HG03521 (cell line): ENCODE data around the gene MPHOSPH9.
A peak's percentile ranks its signal among the peaks of the same experiment; 100 is the strongest.
"Not testable (repeated sequence)": the region's sequence is repeated elsewhere in the genome, so short reads cannot be mapped to it uniquely, and the experiment has no call there.

Experiments
- ATAC-seq: cut with Tn5 transposase; IDR thresholded peaks from one replicate; pipeline ENCODE4 v1.9.1; 2021; ENCODE audit warnings: mild to moderate bottlenecking, moderate library complexity; ENCODE audit not compliant: unreplicated experiment

The MPHOSPH9 gene

GRCh38 chr12:123227581-123228258 lies 5.2 kb downstream of the MPHOSPH9 start:
- no peak for ATAC-seq

GRCh38 chr12:123225443-123225842 lies 7.5 kb downstream of the MPHOSPH9 start:
- no peak for ATAC-seq

- no peak for ATAC-seq
Measured at GRCh38 chr12:123223241-123223668, 9.7 kb downstream of the MPHOSPH9 start.

- not testable (repeated sequence) for ATAC-seq
Measured at GRCh38 chr12:123207815-123208214, 25.1 kb downstream of the MPHOSPH9 start.

GRCh38 chr12:123206794-123207193 lies 26.1 kb downstream of the MPHOSPH9 start:
- not testable (repeated sequence) for ATAC-seq

- ATAC-seq = no peak
Measured at GRCh38 chr12:123200414-123200813, 32.5 kb downstream of the MPHOSPH9 start.

- no peak for ATAC-seq
Measured at GRCh38 chr12:123199936-123200335, 33.0 kb downstream of the MPHOSPH9 start.

- no peak for ATAC-seq
Measured at GRCh38 chr12:123187637-123188036, 45.3 kb downstream of the MPHOSPH9 start.

- no peak for ATAC-seq
Measured at GRCh38 chr12:123180171-123180570, 52.8 kb downstream of the MPHOSPH9 start.

- no peak for ATAC-seq
Measured at GRCh38 chr12:123171967-123172366, 61.0 kb downstream of the MPHOSPH9 start.

- no peak for ATAC-seq
Measured at GRCh38 chr12:123167329-123167728, 65.6 kb downstream of the MPHOSPH9 start.

- ATAC-seq = no peak
Measured at GRCh38 chr12:123165537-123165936, 67.4 kb downstream of the MPHOSPH9 start.

GRCh38 chr12:123164710-123165261 lies 68.2 kb downstream of the MPHOSPH9 start:
- ATAC-seq = no peak

- no peak for ATAC-seq
Measured at GRCh38 chr12:123164222-123164621, 68.7 kb downstream of the MPHOSPH9 start.

- ATAC-seq = no peak
Measured at GRCh38 chr12:123163227-123163626, 69.7 kb downstream of the MPHOSPH9 start.

GRCh38 chr12:123160801-123161487 lies 72.0 kb downstream of the MPHOSPH9 start:
- ATAC-seq = no peak

GRCh38 chr12:123153906-123154305 lies 79.0 kb downstream of the MPHOSPH9 start:
- no peak for ATAC-seq

GRCh38 chr12:123152833-123153232 lies 80.1 kb downstream of the MPHOSPH9 start:
- no peak for ATAC-seq

GRCh38 chr12:123151457-123152454 lies 81.2 kb downstream of the MPHOSPH9 start:
- peak; percentile 12 for ATAC-seq

- peak; percentile 63 for ATAC-seq
Measured at GRCh38 chr12:123150744-123151456, 82.0 kb downstream of the MPHOSPH9 start, which contains the start of gene PITPNM2. Gene PITPNM2 (minus strand): TSS chr12:123151090. CDS start chr12:123034590, 116,500 bp downstream.
